ENCODE measurements around the gene CHST12. TPM values are rescaled to one million over a fixed set of nuclear protein-coding genes. Genes with fewer than 3 reads are reported as not detected.
"Not testable (repeated sequence)": the region's sequence is repeated elsewhere in the genome, so short reads cannot be mapped to it uniquely, and the experiment has no call there.

CHST12 gene
- total and polyA plus RNA-seq, 3 experiments from 2014 or later = 7.7 to 63.0 (median 8.3) TPM

DNA sequence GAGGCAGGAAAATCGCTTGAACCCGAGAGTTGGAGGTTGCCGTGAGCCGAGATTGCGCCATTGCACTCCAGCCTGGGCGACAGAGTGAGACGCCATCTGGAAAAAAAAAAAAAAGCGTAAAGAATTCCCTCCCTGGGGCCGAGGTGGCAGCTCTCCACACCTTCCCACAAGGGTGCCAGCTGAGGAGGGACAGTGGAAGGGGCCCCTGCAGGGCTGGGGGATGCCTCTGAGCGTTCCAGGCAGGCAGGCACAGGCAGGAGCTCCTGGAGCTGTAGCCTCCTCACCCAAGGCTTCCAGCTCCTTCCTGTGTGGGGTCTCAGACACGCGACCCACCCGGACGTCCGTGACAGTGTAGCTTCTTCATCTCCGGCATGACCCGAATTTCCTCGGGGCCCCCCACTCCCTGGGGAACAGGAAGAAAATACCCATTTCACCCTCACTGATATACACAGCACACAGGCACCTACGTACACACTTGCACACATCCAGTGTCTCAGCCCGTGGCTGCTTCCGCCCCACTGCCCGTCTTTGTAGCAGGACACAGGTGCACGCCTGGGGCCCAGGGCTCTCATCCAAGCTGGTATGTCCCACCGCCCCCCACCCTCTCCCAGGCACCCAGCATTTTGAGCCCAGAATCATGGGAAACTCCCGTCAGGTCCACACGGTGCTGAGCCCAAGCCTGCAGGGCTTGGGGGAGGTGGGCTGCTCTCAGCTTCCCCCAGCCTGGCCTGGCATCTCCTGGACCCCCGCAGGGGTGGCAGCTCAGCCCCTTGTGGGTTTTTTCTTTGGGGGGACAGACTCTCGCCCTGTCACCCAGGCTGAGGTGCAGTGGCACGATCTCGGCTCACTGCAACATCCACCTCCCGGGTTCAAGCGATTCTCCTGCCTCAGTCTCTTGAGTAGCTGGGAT, 47.0 kb downstream of the CHST12 start:
- H3K4me1 ChIP-seq (ENCODE audit: insufficient read depth, low read length) = peaks cover 9% of the 10 kb centered on the region
- DNase-seq = no peak
- no peak overlapping the region for H3K27ac ChIP-seq (ENCODE audit: low read depth, low read length)
- no peak overlapping the region for H3K4me3 ChIP-seq (ENCODE audit: low read length)
- no peaks in the 10 kb centered on the region for H3K36me3 ChIP-seq (ENCODE audit: insufficient read depth, low read length)
- H3K27ac Mint-ChIP-seq = peak overlapping the region in 4 of 8 donors; percentile 29 to 74 (median 44)
- H3K4me3 Mint-ChIP-seq = peak overlapping the region in 3 of 7 donors; percentile 29 to 63 (median 34)
- CTCF ChIA-PET = interaction anchor here (0.6 to 3.6 kb wide), 22 partner anchors 9 to 260 kb away, joined by 3 to 43 read pairs (median 4); partner anchors contain the start of gene IQCE
- peaks cover 4 to 17% (median 11%) of the 10 kb centered on the region in 3 donors for H3K4me1 Mint-ChIP-seq
- no peaks in the 10 kb centered on the region for H3K27me3 Mint-ChIP-seq
- no peaks in the 10 kb centered on the region for H3K9me3 ChIP-seq (ENCODE audit: low read length)
- POLR2A ChIA-PET = no interaction called here
- H3K9me3 Mint-ChIP-seq = no peaks in the 10 kb centered on the region
- H3K36me3 Mint-ChIP-seq = peaks cover 0 to 9% (median 1%) of the 10 kb centered on the region in 3 donors
- no peaks in the 10 kb centered on the region for H3K27me3 ChIP-seq (ENCODE audit: insufficient read depth, low read length, poor library complexity, severe bottlenecking)

GRCh38 chr7:2451171-2452073, 48.0 kb downstream of the CHST12 start:
- H3K27ac Mint-ChIP-seq = peak overlapping the region in 5 of 8 donors; percentile 22 to 82 (median 53)
- POLR2A ChIA-PET = interaction anchor here (1.1 kb wide), 1 partner anchor 18 kb away, joined by 3 read pairs; no protein-coding TSS in a partner anchor
- peak overlapping the region in 6 of 7 donors; percentile 58 to 84 (median 68) for H3K4me3 Mint-ChIP-seq

DNA sequence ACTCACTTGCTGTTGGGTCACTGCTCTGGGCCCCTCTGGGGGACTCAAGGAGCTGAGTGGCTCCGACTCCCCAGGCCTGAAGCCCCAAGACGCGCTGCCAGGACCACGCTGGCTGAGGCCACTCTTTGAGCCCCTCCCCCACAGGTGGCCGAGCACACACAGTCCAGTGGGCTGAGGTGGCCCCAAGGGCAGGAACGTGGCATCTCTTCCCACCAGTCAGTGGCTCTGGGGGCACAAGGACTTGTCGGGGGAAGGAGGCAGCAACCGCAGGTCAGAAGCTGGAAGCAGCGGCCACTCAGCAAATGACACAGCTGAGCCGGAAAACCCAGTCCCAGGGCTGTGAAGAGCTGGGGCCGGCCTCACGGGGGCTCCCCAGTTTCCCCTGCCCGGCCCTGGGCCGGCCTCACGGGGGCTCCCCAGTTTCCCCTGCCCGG, 48.7 kb downstream of the CHST12 start:
- H3K36me3 Mint-ChIP-seq = peaks cover 0 to 4% (median 3%) of the 10 kb centered on the region in 3 donors
- Histone ChIP-seq H3K27ac (ENCODE audit: low read depth, low read length) (no peak overlapping the region), H3K9me3 (ENCODE audit: low read length) (no peaks in the 10 kb centered on the region), H3K27me3 (ENCODE audit: insufficient read depth, low read length, poor library complexity, severe bottlenecking) (no peaks in the 10 kb centered on the region), H3K4me1 (ENCODE audit: insufficient read depth, low read length) (peaks cover 9% of the 10 kb centered on the region), H3K4me3 (ENCODE audit: low read length) (peak overlapping the region; percentile 59), H3K36me3 (ENCODE audit: insufficient read depth, low read length) (no peaks in the 10 kb centered on the region)
- DNase-seq = no peak
- ChIA-PET CTCF (interaction anchor here (0.9 to 3.6 kb wide), 15 partner anchors 11 to 279 kb away, joined by 3 to 43 read pairs (median 4); partner anchors contain the start of gene IQCE), POLR2A (interaction anchor here (0.5 to 1.1 kb wide), 4 partner anchors 17 to 105 kb away, joined by 3 to 7 read pairs (median 4); no protein-coding TSS in a partner anchor)
- H3K4me1 Mint-ChIP-seq = peaks cover 4 to 20% (median 11%) of the 10 kb centered on the region in 3 donors
- H3K9me3 Mint-ChIP-seq = no peaks in the 10 kb centered on the region
- peak overlapping the region in 4 of 8 donors; percentile 47 to 76 (median 62) for H3K27ac Mint-ChIP-seq
- no peaks in the 10 kb centered on the region for H3K27me3 Mint-ChIP-seq
- H3K4me3 Mint-ChIP-seq = peak overlapping the region in 6 of 7 donors; percentile 58 to 84 (median 68)

More at GRCh38 chr7:2451171-2452073, 48.0 kb downstream of the CHST12 start:
- H3K4me1 ChIP-seq (ENCODE audit: insufficient read depth, low read length) = peaks cover 9% of the 10 kb centered on the region
- H3K27me3 Mint-ChIP-seq = no peaks in the 10 kb centered on the region
- H3K9me3 Mint-ChIP-seq = no peaks in the 10 kb centered on the region
- H3K9me3 ChIP-seq (ENCODE audit: low read length) = no peaks in the 10 kb centered on the region
- peaks cover 0 to 5% (median 1%) of the 10 kb centered on the region in 3 donors for H3K36me3 Mint-ChIP-seq
- no peaks in the 10 kb centered on the region for H3K27me3 ChIP-seq (ENCODE audit: insufficient read depth, low read length, poor library complexity, severe bottlenecking)
- peaks cover 4 to 17% (median 10%) of the 10 kb centered on the region in 3 donors for H3K4me1 Mint-ChIP-seq
- peak; percentile 59 to 78 (median 67) for DNase-seq
- H3K36me3 ChIP-seq (ENCODE audit: insufficient read depth, low read length) = no peaks in the 10 kb centered on the region
- no peak overlapping the region for H3K27ac ChIP-seq (ENCODE audit: low read depth, low read length)
- H3K4me3 ChIP-seq (ENCODE audit: low read length) = peak overlapping the region; percentile 59
- CTCF ChIA-PET = interaction anchor here (0.7 to 3.6 kb wide), 25 partner anchors 10 to 279 kb away, joined by 3 to 43 read pairs (median 4); partner anchors contain the start of gene IQCE

GRCh38 chr7:2452643-2453270, 49.3 kb downstream of the CHST12 start:
- H3K27ac Mint-ChIP-seq = no peak overlapping the region
- peaks cover 9% of the 10 kb centered on the region for H3K4me1 ChIP-seq (ENCODE audit: insufficient read depth, low read length)
- H3K36me3 Mint-ChIP-seq = peaks cover 0 to 3% (median 1%) of the 10 kb centered on the region in 3 donors
- no peaks in the 10 kb centered on the region for H3K27me3 ChIP-seq (ENCODE audit: insufficient read depth, low read length, poor library complexity, severe bottlenecking)
- POLR2A ChIA-PET = interaction anchor here (0.6 to 1.1 kb wide), 3 partner anchors 16 to 102 kb away, joined by 3 to 7 read pairs (median 3); no protein-coding TSS in a partner anchor
- no peaks in the 10 kb centered on the region for H3K27me3 Mint-ChIP-seq
- H3K9me3 ChIP-seq (ENCODE audit: low read length) = no peaks in the 10 kb centered on the region
- H3K36me3 ChIP-seq (ENCODE audit: insufficient read depth, low read length) = no peaks in the 10 kb centered on the region
- peaks cover 8 to 22% (median 14%) of the 10 kb centered on the region in 3 donors for H3K4me1 Mint-ChIP-seq
- H3K27ac ChIP-seq (ENCODE audit: low read depth, low read length) = no peak overlapping the region
- H3K9me3 Mint-ChIP-seq = no peaks in the 10 kb centered on the region
- no peak overlapping the region for H3K4me3 ChIP-seq (ENCODE audit: low read length)
- CTCF ChIA-PET = interaction anchor here (0.9 to 3.6 kb wide), 6 partner anchors 15 to 267 kb away, joined by 4 to 43 read pairs (median 6); partner anchors contain the start of gene IQCE
- peak overlapping the region in 2 of 7 donors; percentile 15 to 40 for H3K4me3 Mint-ChIP-seq
- no peak for DNase-seq

DNA sequence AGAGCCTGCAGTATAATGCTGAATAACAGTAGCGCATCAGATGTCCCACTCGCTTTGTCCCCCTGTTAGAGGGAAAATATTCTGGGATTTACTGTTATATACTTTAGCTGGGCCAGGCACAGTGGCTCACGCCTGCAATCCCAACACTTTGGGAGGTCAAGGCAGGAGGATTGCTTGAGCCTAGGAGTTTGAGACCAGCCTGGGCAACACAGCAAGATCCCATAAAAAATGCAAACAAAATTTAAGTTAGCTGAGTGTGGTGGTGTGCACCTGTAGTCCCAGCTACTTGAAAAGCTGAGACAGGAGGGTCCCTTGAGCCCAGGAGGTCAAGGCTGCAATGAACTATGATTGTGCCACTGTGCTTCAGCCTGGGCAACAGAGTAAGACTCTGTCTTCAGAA, 50.4 kb downstream of the CHST12 start:
- H3K9me3 Mint-ChIP-seq; POLR2A ChIA-PET; H3K36me3 ChIP-seq (ENCODE audit: insufficient read depth, low read length); H3K27me3 Mint-ChIP-seq; H3K9me3 ChIP-seq (ENCODE audit: low read length); H3K27me3 ChIP-seq (ENCODE audit: insufficient read depth, low read length, poor library complexity, severe bottlenecking); H3K27ac ChIP-seq (ENCODE audit: low read depth, low read length); H3K36me3 Mint-ChIP-seq; H3K4me3 ChIP-seq (ENCODE audit: low read length); DNase-seq: not testable (repeated sequence)
- H3K4me1 ChIP-seq (ENCODE audit: insufficient read depth, low read length) = peaks cover 14% of the 10 kb centered on the region
- Mint-ChIP-seq H3K4me1 (peaks cover 14 to 31% (median 19%) of the 10 kb centered on the region in 3 donors), H3K27ac (peak overlapping the region in 1 of 8 donors; percentile 24), H3K4me3 (peak overlapping the region in 1 of 7 donors; percentile 47)
- CTCF ChIA-PET = interaction anchor here (1.0 to 1.9 kb wide), 3 partner anchors 11 to 256 kb away, joined by 3 to 11 read pairs (median 3); no protein-coding TSS in a partner anchor

- POLR2A ChIA-PET = no interaction called here
- no peak overlapping the region for H3K4me3 Mint-ChIP-seq
- Histone ChIP-seq H3K4me1 (ENCODE audit: insufficient read depth, low read length) (peaks cover 6% of the 10 kb centered on the region), H3K4me3 (ENCODE audit: low read length) (no peak overlapping the region), H3K36me3 (ENCODE audit: insufficient read depth, low read length) (no peaks in the 10 kb centered on the region), H3K9me3 (ENCODE audit: low read length) (no peaks in the 10 kb centered on the region), H3K27me3 (ENCODE audit: insufficient read depth, low read length, poor library complexity, severe bottlenecking) (no peaks in the 10 kb centered on the region), H3K27ac (ENCODE audit: low read depth, low read length) (no peak overlapping the region)
- no peak overlapping the region for H3K27ac Mint-ChIP-seq
- no peaks in the 10 kb centered on the region for H3K27me3 Mint-ChIP-seq
- peaks cover 0 to 1% (median 0%) of the 10 kb centered on the region in 3 donors for H3K36me3 Mint-ChIP-seq
- DNase-seq = no peak
- H3K9me3 Mint-ChIP-seq = no peaks in the 10 kb centered on the region
- peaks cover 10 to 14% (median 13%) of the 10 kb centered on the region in 3 donors for H3K4me1 Mint-ChIP-seq
- CTCF ChIA-PET = interaction anchor here (1.2 to 2.1 kb wide), 4 partner anchors 9 to 259 kb away, joined by 4 to 6 read pairs (median 4); no protein-coding TSS in a partner anchor
Measured at GRCh38 chr7:2459674-2460073, 56.3 kb downstream of the CHST12 start.

- H3K27me3 ChIP-seq (ENCODE audit: insufficient read depth, low read length, poor library complexity, severe bottlenecking) = no peaks in the 10 kb centered on the region
- Mint-ChIP-seq H3K27me3 (no peaks in the 10 kb centered on the region), H3K36me3 (peaks cover 0 to 1% (median 0%) of the 10 kb centered on the region in 3 donors), H3K4me1 (peaks cover 10 to 14% (median 13%) of the 10 kb centered on the region in 3 donors), H3K27ac (no peak overlapping the region), H3K9me3 (no peaks in the 10 kb centered on the region), H3K4me3 (no peak overlapping the region)
- no peak overlapping the region for H3K4me3 ChIP-seq (ENCODE audit: low read length)
- no peaks in the 10 kb centered on the region for H3K36me3 ChIP-seq (ENCODE audit: insufficient read depth, low read length)
- no peak overlapping the region for H3K27ac ChIP-seq (ENCODE audit: low read depth, low read length)
- peaks cover 6% of the 10 kb centered on the region for H3K4me1 ChIP-seq (ENCODE audit: insufficient read depth, low read length)
- CTCF ChIA-PET = interaction anchor here (1.2 to 1.4 kb wide), 2 partner anchors 8 to 259 kb away, joined by 4 read pairs; no protein-coding TSS in a partner anchor
- DNase-seq = no peak
- H3K9me3 ChIP-seq (ENCODE audit: low read length) = no peaks in the 10 kb centered on the region
- POLR2A ChIA-PET = no interaction called here
Measured at GRCh38 chr7:2460188-2460587, 56.8 kb downstream of the CHST12 start.

Measured in CD8-positive, alpha-beta memory T cell (primary cell).